ENCODE measurements around the gene SNX14. TPM values are rescaled to one million over a fixed set of nuclear protein-coding genes. Genes with fewer than 3 reads are reported as not detected.

The SNX14 gene
- total and polyA plus RNA-seq, 2 of the 8 experiments (the other 6 are each of a cell fraction or from before 2014, with no cell fraction given) = 11.9 to 24.2 TPM

DNA sequence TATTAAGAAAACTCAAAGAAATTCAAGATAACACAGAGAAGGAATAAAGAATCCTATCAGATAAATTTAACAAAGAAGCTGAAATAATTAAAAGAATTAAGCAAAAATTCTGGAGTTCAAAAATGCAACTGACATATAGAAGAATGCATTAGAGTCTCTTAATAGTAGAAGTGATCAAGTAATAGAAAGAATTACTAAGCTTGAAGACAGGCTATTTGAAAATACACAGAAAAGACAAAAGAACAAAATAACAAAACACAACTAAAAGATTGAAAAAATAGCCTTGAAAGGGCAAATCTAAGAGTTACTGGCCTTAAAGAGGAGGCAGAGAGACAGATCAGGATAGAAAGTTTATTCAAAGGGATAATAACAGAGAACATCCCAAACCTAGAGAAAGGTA is 12.1 kb downstream of the SNX14 start:
- Histone ChIP-seq H3K4me2 (ENCODE audit: insufficient read depth in 1 of 2, low read depth in 2 of 2, low read length in 2 of 2) (no peak overlapping the region), H4K20me1 (replicated peaks in 1 of 2; ENCODE audit: control insufficient read depth in 1 of 2, insufficient read depth in 2 of 2, low read length in 2 of 2) (no peaks in the 10 kb centered on the region), H3K79me2 (ENCODE audit: control insufficient read depth in 1 of 2, insufficient read depth in 2 of 2, low read length in 2 of 2) (peaks cover 0 to 12% of the 10 kb centered on the region in 2 experiments; a peak in 1 of 4 replicates), H2BK120ac (replicated peaks; ENCODE audit: low read depth, low read length) (no peak overlapping the region), H3K14ac (ENCODE audit: insufficient read length) (no peak overlapping the region), H3K18ac (ENCODE audit: extremely low read depth, low read length) (no peak overlapping the region), H3K23ac (ENCODE audit: insufficient read length) (no peak overlapping the region), H2BK12ac (ENCODE audit: low read depth, low read length) (no peak overlapping the region), H2BK20ac (ENCODE audit: low read length) (no peak overlapping the region), H3K23me2 (ENCODE audit: low read depth, low read length) (no peaks in the 10 kb centered on the region), H3K27me3 (replicated peaks in 1 of 4; ENCODE audit: control insufficient read depth in 3 of 4, extremely low read depth in 1 of 4, insufficient read depth in 3 of 4, low read length in 3 of 4) (no peaks in the 10 kb centered on the region), H3K4me3 (ENCODE audit: extremely low read depth in 1 of 4, insufficient read depth in 2 of 4, low read depth in 3 of 4, low read length in 4 of 4) (no peak overlapping the region), H3K36me3 (ENCODE audit: control insufficient read depth in 2 of 4, insufficient read depth in 4 of 4, low read length in 3 of 4) (no peaks in the 10 kb centered on the region), H4K5ac (ENCODE audit: insufficient read length, low read depth, low read length) (no peak overlapping the region), H3K9me3 (ENCODE audit: insufficient read depth in 2 of 2, low read depth in 1 of 2, low read length in 1 of 2) (0 out of 4 replicates have a peak, but pooled peaks cover 0 to 4% of the 10 kb centered on the region in 2 experiments), H2AFZ (ENCODE audit: low read length) (no peak overlapping the region), H3K4ac (replicated peaks; ENCODE audit: insufficient read length, low read depth, low read length) (no peak overlapping the region), H3K27ac (ENCODE audit: low read depth, low read length) (no peak overlapping the region), H2AK5ac (ENCODE audit: low read depth, low read length) (no peak overlapping the region), H3K79me1 (ENCODE audit: low read depth, low read length) (peaks cover 7% of the 10 kb centered on the region), H3K56ac (replicated peaks; ENCODE audit: insufficient read length, low read depth, low read length) (no peak overlapping the region), H3K9ac (replicated peaks in 1 of 4; ENCODE audit: extremely low read depth in 1 of 4, low read depth in 3 of 4, low read length in 3 of 4) (no peak overlapping the region), H2BK5ac (ENCODE audit: low read depth, low read length) (no peak overlapping the region), H3K4me1 (replicated peaks in 1 of 4; ENCODE audit: control insufficient read depth in 3 of 4, insufficient read depth in 4 of 4, low read length in 3 of 4) (peaks cover 0 to 4% (median 2%) of the 10 kb centered on the region in 4 experiments; a peak in 3 of 7 replicates), H4K91ac (replicated peaks; ENCODE audit: insufficient read length, low read length) (no peak overlapping the region), H4K8ac (ENCODE audit: extremely low read depth, insufficient read depth, low read length) (no peak overlapping the region), H2BK15ac (ENCODE audit: low read length) (no peak overlapping the region)
- TF ChIP-seq, protein P1, sequence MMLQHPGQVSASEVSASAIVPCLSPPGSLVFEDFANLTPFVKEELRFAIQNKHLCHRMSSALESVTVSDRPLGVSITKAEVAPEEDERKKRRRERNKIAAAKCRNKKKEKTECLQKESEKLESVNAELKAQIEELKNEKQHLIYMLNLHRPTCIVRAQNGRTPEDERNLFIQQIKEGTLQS (IDR thresholded peaks at IDR 0.05; ENCODE audit: insufficient read depth, low read depth, low read length) = no peak
- TF ChIP-seq CBX5 (IDR thresholded peaks at IDR 0.05; ENCODE audit: low read depth, low read length) = no peak
- no peak for TF ChIP-seq NRF1 (IDR thresholded peaks at IDR 0.05; ENCODE audit: low read depth, low read length)
- no peak for TF ChIP-seq CREB1 (IDR thresholded peaks at IDR 0.05)
- no peak for TF ChIP-seq KDM1A (IDR thresholded peaks at IDR 0.05; ENCODE audit: borderline replicate concordance, low read length)
- TF ChIP-seq YY1 (IDR thresholded peaks at IDR 0.05; ENCODE audit: low read depth, low read length) = no peak
- no peak for TF ChIP-seq FOSL1 (IDR thresholded peaks at IDR 0.05; ENCODE audit: insufficient read depth, low read depth, low read length)
- TF ChIP-seq SUZ12 (IDR thresholded peaks at IDR 0.05; ENCODE audit: low read length) = no peak
- no peak for TF ChIP-seq POU5F1 (IDR thresholded peaks at IDR 0.05; ENCODE audit: low read depth, low read length)
- no peak for TF ChIP-seq RFX5 (IDR thresholded peaks at IDR 0.05; ENCODE audit: borderline replicate concordance, low read depth, low read length)
- TF ChIP-seq BACH1 (IDR thresholded peaks at IDR 0.05; ENCODE audit: low read length) = no peak
- no peak for TF ChIP-seq NANOG (IDR thresholded peaks at IDR 0.05; ENCODE audit: insufficient read depth, low read depth, low read length, poor library complexity, severe bottlenecking)
- TF ChIP-seq HDAC6 (IDR thresholded peaks at IDR 0.05; ENCODE audit: low read depth, low read length) = no peak
- no peak for DNase-seq (ENCODE audit: low read depth in 1 of 2, low spot score in 2 of 2)
- ChIA-PET CTCF (ENCODE audit: partially characterized antibody) (interaction anchor here (0.6 kb wide), 1 partner anchor 35 kb away, joined by 3 read pairs; no protein-coding TSS in a partner anchor), POLR2A (ENCODE audit: partially characterized antibody) (interaction anchor here (0.6 to 0.9 kb wide), 3 partner anchors 11 to 13 kb away, joined by 3 to 4 read pairs (median 3); partner anchors contain the start of gene SNX14)
- FAIRE-seq = no peak

Measured in H1 (cell line).